GM23338 (cell line): ENCODE results near the gene MRPS11.

Experiments
- CTCF ChIP-seq, 2 experiments: fragments of 200-600 bp in 1 of 2; sonication (generic) in 1 of 2; conservative IDR thresholded peaks; 2 replicates each; pipeline versions ENCODE4 v1.5.1 to v1.6.1; 2016 to 2017; ENCODE audit warnings: antibody characterized with exemption in 2 of 2, low read depth in 2 of 2, mild to moderate bottlenecking in 2 of 2, moderate library complexity in 1 of 2
- EZH2 ChIP-seq: fragments of 200-600 bp; sonication (generic); IDR thresholded peaks from one replicate; pipeline ENCODE4 v1.8.0; 2017; ENCODE audit warnings: antibody characterized with exemption, mild to moderate bottlenecking, low read depth; ENCODE audit not compliant: unreplicated experiment
- EZH2phosphoT487 ChIP-seq: fragments of 200-600 bp; sonication (generic); IDR thresholded peaks from one replicate; pipeline ENCODE4 v1.8.1; 2018; ENCODE audit warnings: antibody characterized with exemption; ENCODE audit not compliant: unreplicated experiment
- JUNB ChIP-seq: IDR thresholded peaks from one replicate; pipeline ENCODE4 v1.6.1; 2016; ENCODE audit warnings: antibody characterized with exemption; ENCODE audit not compliant: unreplicated experiment
- NANOG ChIP-seq: IDR thresholded peaks from 2 replicates; pipeline ENCODE4 v1.6.1; 2016; ENCODE audit warnings: antibody characterized with exemption, borderline replicate concordance
- POLR2AphosphoS5 ChIP-seq: IDR thresholded peaks from 2 replicates; pipeline ENCODE4 v1.6.1; 2016; ENCODE audit warnings: antibody characterized with exemption, low read depth
- REST ChIP-seq: IDR thresholded peaks from one replicate; pipeline ENCODE4 v1.6.1; 2018; ENCODE audit warnings: antibody characterized with exemption; ENCODE audit not compliant: unreplicated experiment
- ZNF331 ChIP-seq: fragments of 250-450 bp; sonication (Bioruptor Pico); IDR thresholded peaks from 2 replicates; pipeline ENCODE4 v1.5.0; 2020; ENCODE audit warnings: low read depth, mild to moderate bottlenecking, moderate library complexity

- TF ChIP-seq EZH2 (no peak), CTCF (conservative IDR thresholded peaks at IDR 0.05; ENCODE audit: low read depth in 2 of 2) (no peak), JUNB (no peak), REST (no peak), NANOG (no peak), POLR2AphosphoS5 (no peak), EZH2phosphoT487 (no peak), ZNF331 (no peak)
Observed at GRCh38 chr15:88518903-88519302, 51.4 kb downstream of the MRPS11 start.
